ENCODE data around the gene SENP2.

SENP2 gene

DNA sequence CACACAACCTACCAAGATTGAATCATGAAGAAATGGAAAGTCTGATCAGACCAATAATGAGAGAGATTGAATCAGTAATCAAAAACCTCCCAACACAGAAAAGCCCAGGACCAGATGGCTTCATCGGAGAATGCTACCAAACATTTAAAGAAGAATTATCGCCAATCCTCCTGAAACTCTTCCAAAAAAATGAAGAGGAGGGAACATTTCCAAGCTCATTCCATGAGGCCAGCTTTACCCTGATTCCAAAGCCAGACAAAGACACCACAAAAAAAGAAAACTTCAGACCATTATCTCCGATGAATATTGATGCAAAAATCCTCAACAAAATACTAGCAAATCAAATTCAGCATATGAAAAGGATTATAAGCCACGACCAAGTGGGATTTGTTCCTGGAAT lies 94.1 kb downstream of the SENP2 start:
- DNase-seq (ENCODE audit: low read depth, low spot score), result no peak

Data from brain pericyte (primary cell).